IgD-negative memory B cell (primary cell): ENCODE results near the gene RPRM. TPM values are rescaled to one million over a fixed set of nuclear protein-coding genes. Genes with fewer than 3 reads are reported as not detected.
"Not testable (repeated sequence)": the region's sequence is repeated elsewhere in the genome, so short reads cannot be mapped to it uniquely, and the experiment has no call there.

Experiments
- H3K27ac Mint-ChIP-seq, 3 donors: one replicate each; pipeline ENCODE4 v1.8.0; 2020 to 2022; ENCODE audit warnings: mild to moderate bottlenecking in 3 of 3, mixed read lengths in 3 of 3, moderate library complexity in 1 of 3
- H3K27me3 Mint-ChIP-seq: one replicate; pipeline ENCODE4 v1.8.0; 2021; ENCODE audit warnings: mixed read lengths
- H3K36me3 Mint-ChIP-seq: one replicate; pipeline ENCODE4 v1.8.0; 2020; ENCODE audit warnings: mild to moderate bottlenecking, mixed read lengths
- H3K4me1 Mint-ChIP-seq, 3 donors: one replicate each; pipeline ENCODE4 v1.8.0; 2020 to 2022; ENCODE audit warnings: mixed read lengths in 3 of 3, mild to moderate bottlenecking in 1 of 3
- H3K4me3 Mint-ChIP-seq, 4 donors: one replicate each; pipeline ENCODE4 v1.8.0; 2020 to 2022; ENCODE audit warnings: mild to moderate bottlenecking in 4 of 4, mixed read lengths in 4 of 4, moderate library complexity in 3 of 4
- H3K9me3 Mint-ChIP-seq, 3 donors: one replicate each; pipeline ENCODE4 v1.8.0; 2020 to 2021; ENCODE audit warnings: mixed read lengths in 3 of 3, mild to moderate bottlenecking in 1 of 3
- polyA plus RNA-seq: library from polyadenylated mRNA; unstranded; fragments of 300-500 nt; fragmentation: Illumina TruSeq; gene quantifications from one replicate; pipeline ENCODE4 v1.2.3, GENCODE V29; 2021

Gene RPRM
- not detected for polyA plus RNA-seq

DNA sequence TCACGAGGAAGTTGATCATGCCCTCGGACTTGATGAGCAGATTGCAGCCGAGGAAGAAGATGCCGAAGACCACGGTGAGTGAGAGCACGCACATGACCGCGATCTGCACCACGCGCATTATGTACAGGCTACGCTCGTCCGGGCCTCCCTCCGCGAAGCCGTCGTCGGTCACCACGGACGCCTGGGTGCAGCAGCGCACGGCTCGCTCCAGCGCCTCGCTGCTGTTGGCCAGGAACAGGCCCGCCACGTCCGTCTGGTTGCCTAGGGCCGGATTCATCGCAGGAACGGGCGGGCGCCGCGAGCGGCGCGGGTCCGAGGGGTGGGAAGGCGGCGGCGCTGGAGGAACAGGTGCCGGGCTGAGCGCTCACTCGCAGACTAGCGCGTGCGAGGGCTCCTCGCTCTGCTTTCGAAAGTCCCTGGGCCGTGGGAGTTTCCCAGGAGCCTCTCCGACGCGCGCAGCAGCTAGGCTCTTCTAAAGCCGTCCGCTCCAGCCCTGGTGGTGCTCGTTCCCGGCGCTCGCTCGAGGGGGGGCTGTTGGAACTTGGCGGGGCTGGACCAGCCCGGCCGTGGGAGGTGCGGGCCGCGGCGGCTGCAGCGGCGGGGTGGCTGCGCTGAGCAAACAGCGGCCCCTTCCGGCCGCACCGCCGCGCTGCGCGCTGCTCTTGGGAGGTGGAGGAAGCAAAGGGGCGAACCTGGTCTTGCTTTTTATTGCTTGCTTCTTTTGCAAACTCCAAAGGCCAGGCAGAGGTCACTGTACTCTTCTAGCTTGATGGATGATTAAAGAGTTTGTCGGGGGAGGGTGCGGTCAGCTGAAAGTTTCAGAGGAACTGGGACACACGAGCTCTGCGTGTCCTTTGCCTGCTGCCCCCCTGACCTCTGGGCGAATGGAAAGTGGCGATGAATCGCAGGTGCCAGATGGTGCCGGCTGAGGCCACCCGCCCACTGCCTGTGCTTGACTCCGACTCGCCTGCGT is at the start of gene RPRM:
RPRM (minus strand) TSS at position 474 of the 973 bp plus-strand sequence; CDS start at position 277, 197 bp downstream.
- Mint-ChIP-seq H3K9me3 (no peaks in the 10 kb centered on the region), H3K36me3 (no peaks in the 10 kb centered on the region), H3K27me3 (peaks cover 47% of the 10 kb centered on the region), H3K27ac (peak within 1 kb of the TSS in 2 of 3 donors; percentile 22 to 29), H3K4me3 (peak within 1 kb of the TSS; percentile 41 to 87 (median 58)), H3K4me1 (peaks cover 6 to 10% (median 6%) of the 10 kb centered on the region in 3 donors)

DNA sequence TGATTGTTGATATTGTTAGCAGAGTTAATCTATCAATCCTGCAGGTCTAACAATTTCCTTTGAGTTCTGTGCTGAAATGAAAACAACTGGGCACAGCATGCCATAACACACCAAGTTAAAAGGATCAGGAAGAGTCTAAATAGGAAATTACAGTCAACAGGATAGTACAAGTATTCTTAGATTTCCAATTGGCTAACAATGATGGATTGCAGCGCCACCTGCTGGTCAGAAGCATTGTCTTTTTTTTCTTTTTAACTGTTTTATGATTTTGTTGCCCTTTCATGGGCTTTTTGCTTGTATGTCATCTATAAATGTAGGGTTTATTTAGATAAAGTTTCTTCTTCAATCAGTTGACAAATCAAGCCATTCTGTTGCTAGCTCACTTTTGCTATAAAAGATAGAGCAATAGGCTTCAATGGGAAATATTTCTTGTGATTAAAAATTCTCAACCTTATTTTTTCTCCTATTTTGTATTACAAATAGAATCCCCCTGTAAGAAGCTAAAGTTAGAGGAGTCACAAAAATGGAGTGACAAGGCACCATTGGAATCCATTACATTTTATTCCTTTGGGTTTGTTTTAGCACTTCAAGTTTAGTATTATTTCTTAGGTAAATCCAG is 40.8 kb upstream of the RPRM start:
- Mint-ChIP-seq H3K4me3 (no peak overlapping the region), H3K4me1 (no peaks in the 10 kb centered on the region), H3K27ac (no peak overlapping the region), H3K36me3 (no peaks in the 10 kb centered on the region), H3K9me3 (no peaks in the 10 kb centered on the region), H3K27me3 (no peaks in the 10 kb centered on the region)

DNA sequence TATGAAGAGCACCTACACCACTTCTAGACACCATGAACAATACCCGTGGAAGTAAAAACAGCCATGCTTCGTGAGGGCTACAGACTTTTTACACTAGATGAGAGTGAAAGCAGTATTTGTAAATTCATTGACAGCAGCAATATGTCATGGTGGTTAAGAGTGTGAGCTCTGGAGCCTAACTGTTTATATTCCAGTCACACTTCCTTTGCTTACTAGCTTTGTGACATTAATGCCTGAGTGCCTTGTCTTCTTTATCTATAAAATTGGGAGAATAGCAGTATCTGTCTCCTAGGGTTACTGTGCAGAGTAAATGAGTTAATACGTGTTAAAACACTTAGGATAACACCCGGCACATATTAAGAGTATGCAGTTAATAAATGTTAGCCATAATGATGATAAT is 33.8 kb upstream of the RPRM start:
- peaks cover 1% of the 10 kb centered on the region for H3K27me3 Mint-ChIP-seq
- no peak overlapping the region for H3K27ac Mint-ChIP-seq
- no peak overlapping the region for H3K4me3 Mint-ChIP-seq
- H3K36me3 Mint-ChIP-seq: peaks cover 2% of the 10 kb centered on the region
- H3K9me3 Mint-ChIP-seq: peaks cover 2 to 9% (median 4%) of the 10 kb centered on the region in 3 donors
- peaks cover 0 to 3% (median 0%) of the 10 kb centered on the region in 3 donors for H3K4me1 Mint-ChIP-seq

DNA sequence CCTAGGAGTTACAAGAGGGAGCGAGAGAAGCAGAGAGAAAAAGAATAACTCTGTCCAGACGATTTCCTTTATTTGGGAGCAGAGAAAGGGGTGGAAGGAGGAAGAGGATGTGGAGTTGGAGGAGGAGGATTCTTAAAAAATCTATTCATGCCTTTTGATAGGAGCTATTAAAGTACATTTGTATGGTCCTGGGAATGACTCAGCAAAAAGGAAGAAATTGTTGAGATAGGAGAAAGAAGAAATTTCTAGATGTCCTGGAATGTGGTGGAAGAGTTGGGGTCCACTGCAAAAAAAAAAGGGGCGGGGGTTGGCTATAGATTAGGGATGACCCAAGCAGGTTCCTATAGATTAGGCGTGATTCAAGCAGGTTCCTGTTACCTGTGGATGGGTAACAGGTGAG is 32.4 kb upstream of the RPRM start:
- Mint-ChIP-seq H3K36me3 (peaks cover 2% of the 10 kb centered on the region), H3K27ac (no peak overlapping the region), H3K4me3 (no peak overlapping the region), H3K4me1 (peaks cover 0 to 3% (median 0%) of the 10 kb centered on the region in 3 donors), H3K9me3 (peaks cover 3 to 18% (median 14%) of the 10 kb centered on the region in 3 donors), H3K27me3 (peaks cover 1% of the 10 kb centered on the region)

DNA sequence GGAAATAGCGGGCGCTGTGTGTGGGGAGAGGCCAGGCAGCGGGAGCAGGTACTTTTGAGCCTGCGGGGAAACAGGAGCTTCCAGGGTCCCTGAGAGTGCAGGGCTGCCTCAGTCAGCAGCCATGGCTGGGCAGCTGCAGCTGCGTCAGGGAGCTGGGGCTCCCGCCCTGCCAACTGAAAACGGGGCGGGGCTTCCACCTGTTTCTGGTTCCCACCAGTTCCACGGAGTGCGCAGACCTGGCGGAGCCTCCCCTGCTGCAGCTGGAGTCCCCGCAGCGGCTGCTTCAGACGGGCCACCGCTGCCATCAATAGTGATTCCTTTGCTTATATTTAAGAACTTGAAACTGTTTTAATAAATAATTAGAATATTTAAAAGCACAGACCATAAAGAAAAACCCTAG is 30.6 kb upstream of the RPRM start:
- Mint-ChIP-seq H3K36me3 (peaks cover 2% of the 10 kb centered on the region), H3K27ac (no peak overlapping the region), H3K27me3 (peaks cover 1% of the 10 kb centered on the region), H3K4me3 (peak overlapping the region in 2 of 4 donors; percentile 53 to 56), H3K9me3 (peaks cover 5 to 18% (median 14%) of the 10 kb centered on the region in 3 donors), H3K4me1 (peaks cover 0 to 3% (median 0%) of the 10 kb centered on the region in 3 donors)

DNA sequence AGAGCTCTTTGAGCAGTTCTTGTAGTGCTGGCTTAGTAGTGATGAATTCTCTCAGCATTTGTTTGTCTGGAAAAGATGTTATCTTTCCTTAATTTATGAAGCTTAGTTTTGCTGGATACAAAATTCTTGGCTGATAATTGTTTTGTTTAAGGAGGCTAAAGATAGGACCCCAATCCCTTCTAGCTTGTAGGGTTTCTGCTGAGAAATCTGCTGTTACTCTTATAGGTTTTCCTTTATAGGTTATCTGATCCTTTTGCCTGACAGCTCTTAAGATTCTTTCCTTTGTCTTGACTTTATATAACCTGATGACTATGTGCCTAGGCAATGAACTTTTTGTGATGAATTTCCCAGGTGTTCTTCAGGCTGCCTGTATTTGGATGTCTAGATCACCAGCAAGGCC is 27.9 kb upstream of the RPRM start:
- not testable (repeated sequence) for H3K27me3 Mint-ChIP-seq, H3K4me3 Mint-ChIP-seq, H3K36me3 Mint-ChIP-seq, H3K4me1 Mint-ChIP-seq, H3K27ac Mint-ChIP-seq
- H3K9me3 Mint-ChIP-seq: peaks cover 5 to 14% (median 14%) of the 10 kb centered on the region in 3 donors

DNA sequence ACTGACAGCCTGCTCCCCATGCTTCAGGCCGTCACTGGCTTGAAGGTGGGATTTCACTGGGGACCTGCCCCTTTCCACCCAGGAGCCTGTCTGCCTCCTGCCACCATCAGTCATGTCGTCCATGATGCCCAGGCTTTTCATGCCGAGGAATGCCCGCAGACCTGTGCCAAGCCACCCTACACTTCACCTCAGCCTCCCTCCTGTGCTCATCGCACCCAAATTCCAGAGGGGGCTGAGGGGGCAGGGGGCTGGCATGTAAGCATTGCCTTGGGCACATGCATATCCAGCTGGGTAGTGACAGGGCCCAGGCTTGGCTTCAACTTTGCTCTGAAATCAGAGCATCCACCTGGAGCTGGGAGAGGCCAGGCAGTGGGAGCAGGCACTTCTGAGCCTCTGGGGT is 20.9 kb upstream of the RPRM start:
- no peaks in the 10 kb centered on the region for H3K4me1 Mint-ChIP-seq
- no peaks in the 10 kb centered on the region for H3K36me3 Mint-ChIP-seq

DNA sequence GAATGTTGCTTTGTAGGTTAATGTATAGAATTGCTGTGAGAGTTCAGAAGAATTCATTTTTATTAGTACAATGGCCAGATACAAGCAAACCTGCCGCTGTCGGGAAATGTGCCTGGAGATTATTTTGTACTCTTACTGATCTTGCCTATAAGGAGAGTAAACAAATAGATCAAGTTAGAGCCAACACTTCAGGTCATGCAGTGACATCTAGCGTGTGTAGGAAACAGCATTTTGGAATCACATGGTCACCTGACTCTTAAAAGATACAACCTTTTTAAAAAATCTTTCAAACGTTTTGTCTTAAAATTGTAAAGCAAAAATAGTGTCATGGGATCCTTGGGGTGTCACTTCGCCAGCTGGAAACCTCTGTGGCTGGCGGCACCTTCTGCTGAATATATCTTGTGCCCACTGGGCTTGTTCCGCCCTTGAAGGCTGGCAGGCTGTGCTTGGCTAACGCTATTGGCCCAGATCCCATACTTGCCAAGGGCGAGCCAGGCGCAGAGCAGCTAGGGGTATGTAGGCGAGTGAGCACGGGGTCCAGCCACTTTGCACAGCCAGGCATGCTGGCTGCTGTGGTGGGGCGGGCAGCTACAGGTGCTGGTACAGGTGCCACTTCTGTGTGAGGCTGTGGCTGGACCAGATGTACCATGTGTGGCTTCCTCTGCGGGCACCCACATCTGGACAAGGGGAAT is 19.5 kb upstream of the RPRM start:
- Mint-ChIP-seq H3K27me3 (no peaks in the 10 kb centered on the region), H3K4me3 (no peak overlapping the region), H3K4me1 (no peaks in the 10 kb centered on the region), H3K27ac (no peak overlapping the region), H3K36me3 (no peaks in the 10 kb centered on the region), H3K9me3 (peaks cover 0 to 2% (median 0%) of the 10 kb centered on the region in 3 donors)

More for the DNA sequence above, 20.9 kb upstream of the RPRM start:
- no peak overlapping the region for H3K4me3 Mint-ChIP-seq
- H3K27ac Mint-ChIP-seq: peak overlapping the region in 1 of 3 donors; percentile 64
- H3K27me3 Mint-ChIP-seq: no peaks in the 10 kb centered on the region
- peaks cover 0 to 2% (median 2%) of the 10 kb centered on the region in 3 donors for H3K9me3 Mint-ChIP-seq

DNA sequence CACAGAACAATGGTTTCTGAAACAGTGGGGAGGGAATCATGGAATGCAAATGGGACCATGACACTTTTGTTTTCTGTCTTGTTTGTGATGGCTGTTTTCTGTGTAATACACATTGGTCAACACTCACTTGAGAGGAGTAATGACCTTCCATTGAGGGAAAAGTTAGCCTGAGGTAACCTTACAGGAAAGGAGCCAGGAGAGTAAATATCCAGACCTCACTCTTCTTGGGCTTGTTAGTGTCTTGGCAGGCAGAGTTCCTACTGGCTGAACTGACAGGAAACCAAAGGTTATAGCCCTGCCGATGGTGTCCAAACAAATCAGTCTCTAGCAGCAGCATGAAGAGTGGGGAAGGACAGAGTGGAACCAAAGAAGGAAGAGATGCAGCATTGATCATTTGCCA is 17.2 kb upstream of the RPRM start:
- H3K4me1 Mint-ChIP-seq: no peaks in the 10 kb centered on the region
- H3K36me3 Mint-ChIP-seq: no peaks in the 10 kb centered on the region
- H3K27me3 Mint-ChIP-seq: no peaks in the 10 kb centered on the region
- H3K9me3 Mint-ChIP-seq: peaks cover 0 to 2% (median 0%) of the 10 kb centered on the region in 3 donors
- no peak overlapping the region for H3K4me3 Mint-ChIP-seq
- H3K27ac Mint-ChIP-seq: no peak overlapping the region

DNA sequence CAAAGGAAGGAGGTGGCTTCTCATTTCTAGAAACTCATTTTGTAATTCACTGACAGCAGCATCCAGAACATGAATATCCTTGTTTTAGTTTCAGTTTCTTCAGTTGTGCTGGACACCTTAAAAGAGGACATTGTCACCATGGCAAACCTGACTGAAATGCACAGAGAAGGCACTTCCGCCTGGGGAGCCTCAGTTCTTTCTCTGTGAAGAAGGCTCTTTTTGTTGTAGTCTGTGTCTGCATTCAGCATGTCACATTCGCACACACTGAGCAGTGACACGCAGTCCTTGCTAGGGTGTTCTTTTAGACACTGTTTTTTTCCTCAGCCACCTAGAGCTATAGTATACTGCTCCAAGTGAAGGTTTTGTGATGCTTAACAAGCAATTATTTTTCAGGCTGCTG is 9.5 kb upstream of the RPRM start:
- no peak overlapping the region for H3K27ac Mint-ChIP-seq
- no peaks in the 10 kb centered on the region for H3K9me3 Mint-ChIP-seq
- H3K4me3 Mint-ChIP-seq: no peak overlapping the region
- no peaks in the 10 kb centered on the region for H3K4me1 Mint-ChIP-seq
- H3K27me3 Mint-ChIP-seq: peaks cover 4% of the 10 kb centered on the region
- H3K36me3 Mint-ChIP-seq: no peaks in the 10 kb centered on the region

DNA sequence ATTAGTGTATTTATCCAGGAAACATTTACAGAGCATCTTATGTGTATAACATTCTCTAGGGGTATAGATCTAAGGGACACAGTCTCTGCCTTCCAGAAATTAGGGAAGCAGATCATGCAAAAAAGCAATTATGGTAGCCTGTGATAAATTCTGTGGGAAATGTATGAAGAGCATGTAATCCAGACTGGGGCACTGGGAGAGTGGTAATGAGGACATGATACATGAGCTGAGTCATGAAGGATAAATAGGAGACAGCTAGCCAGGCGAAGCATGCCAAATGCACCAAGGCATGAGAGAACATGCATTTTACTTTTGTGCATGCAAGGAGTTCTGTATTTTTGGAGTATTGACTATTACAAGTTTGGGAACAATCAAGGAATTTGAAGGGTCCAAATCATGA is 8.9 kb upstream of the RPRM start:
- H3K4me1 Mint-ChIP-seq: no peaks in the 10 kb centered on the region
- no peak overlapping the region for H3K4me3 Mint-ChIP-seq
- no peak overlapping the region for H3K27ac Mint-ChIP-seq
- H3K9me3 Mint-ChIP-seq: no peaks in the 10 kb centered on the region
- H3K27me3 Mint-ChIP-seq: peaks cover 4% of the 10 kb centered on the region
- no peaks in the 10 kb centered on the region for H3K36me3 Mint-ChIP-seq

DNA sequence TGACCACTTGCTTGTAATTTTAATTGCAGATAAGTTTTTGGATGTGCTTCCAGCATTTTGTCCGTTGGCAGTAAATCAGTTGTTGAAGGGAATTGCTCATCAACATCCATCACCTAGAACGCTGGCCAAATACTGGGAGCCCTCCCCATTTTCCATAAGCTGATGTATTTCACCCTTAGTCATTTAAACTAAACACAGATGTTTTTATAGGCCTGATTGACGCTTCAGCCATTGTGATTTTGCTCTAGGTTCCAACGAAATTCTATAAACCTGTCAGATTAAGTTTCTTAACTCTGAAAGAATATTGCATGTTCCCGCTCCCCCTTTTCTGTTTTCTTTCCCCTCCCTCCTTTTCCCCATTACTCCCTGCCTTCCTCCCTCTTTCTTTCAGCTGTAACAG is 1.0 kb upstream of the RPRM start:
- H3K9me3 Mint-ChIP-seq: no peaks in the 10 kb centered on the region
- no peaks in the 10 kb centered on the region for H3K36me3 Mint-ChIP-seq
- peaks cover 45% of the 10 kb centered on the region for H3K27me3 Mint-ChIP-seq
- H3K4me3 Mint-ChIP-seq: peak overlapping the region in 3 of 4 donors; percentile 52 to 68 (median 65)
- peaks cover 6 to 10% (median 6%) of the 10 kb centered on the region in 3 donors for H3K4me1 Mint-ChIP-seq
- no peak overlapping the region for H3K27ac Mint-ChIP-seq

DNA sequence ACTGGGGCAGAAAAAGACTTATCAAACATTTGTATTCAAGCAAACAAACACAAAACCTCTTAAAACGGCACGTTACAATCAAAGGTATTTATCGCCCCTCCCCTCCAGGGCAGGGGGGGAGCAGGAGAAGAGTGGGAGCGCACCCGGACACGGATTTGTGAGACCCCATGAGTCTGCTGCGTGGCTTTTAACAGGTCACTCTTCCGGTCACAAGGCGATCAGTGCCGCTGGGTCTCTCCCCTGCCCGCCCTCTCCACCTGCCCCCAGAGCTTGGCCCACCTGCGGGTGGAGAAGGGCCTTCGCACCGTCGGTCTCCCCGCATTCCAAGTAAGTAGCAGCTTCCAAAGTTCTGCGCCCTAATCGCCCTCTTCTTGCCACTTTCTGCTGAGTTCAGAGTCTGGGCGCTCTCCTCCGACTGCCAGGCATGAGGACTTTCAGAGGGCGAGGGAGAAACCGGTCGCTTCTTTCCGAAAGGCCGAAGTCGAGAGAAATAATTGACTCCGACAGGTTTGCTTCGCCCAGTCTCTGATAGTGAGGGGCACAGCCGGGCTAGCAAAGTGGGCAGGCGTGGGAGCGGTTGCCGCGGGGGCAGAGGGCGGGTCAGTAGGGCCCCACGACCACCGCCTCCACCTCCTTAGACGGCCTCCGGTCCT is 800 bp downstream of the RPRM start:
- Mint-ChIP-seq H3K36me3 (no peaks in the 10 kb centered on the region), H3K9me3 (no peaks in the 10 kb centered on the region), H3K27ac (peak overlapping the region in 1 of 3 donors; percentile 29), H3K4me1 (peaks cover 6 to 10% (median 6%) of the 10 kb centered on the region in 3 donors), H3K4me3 (peak overlapping the region; percentile 41 to 80 (median 58)), H3K27me3 (peaks cover 50% of the 10 kb centered on the region)

DNA sequence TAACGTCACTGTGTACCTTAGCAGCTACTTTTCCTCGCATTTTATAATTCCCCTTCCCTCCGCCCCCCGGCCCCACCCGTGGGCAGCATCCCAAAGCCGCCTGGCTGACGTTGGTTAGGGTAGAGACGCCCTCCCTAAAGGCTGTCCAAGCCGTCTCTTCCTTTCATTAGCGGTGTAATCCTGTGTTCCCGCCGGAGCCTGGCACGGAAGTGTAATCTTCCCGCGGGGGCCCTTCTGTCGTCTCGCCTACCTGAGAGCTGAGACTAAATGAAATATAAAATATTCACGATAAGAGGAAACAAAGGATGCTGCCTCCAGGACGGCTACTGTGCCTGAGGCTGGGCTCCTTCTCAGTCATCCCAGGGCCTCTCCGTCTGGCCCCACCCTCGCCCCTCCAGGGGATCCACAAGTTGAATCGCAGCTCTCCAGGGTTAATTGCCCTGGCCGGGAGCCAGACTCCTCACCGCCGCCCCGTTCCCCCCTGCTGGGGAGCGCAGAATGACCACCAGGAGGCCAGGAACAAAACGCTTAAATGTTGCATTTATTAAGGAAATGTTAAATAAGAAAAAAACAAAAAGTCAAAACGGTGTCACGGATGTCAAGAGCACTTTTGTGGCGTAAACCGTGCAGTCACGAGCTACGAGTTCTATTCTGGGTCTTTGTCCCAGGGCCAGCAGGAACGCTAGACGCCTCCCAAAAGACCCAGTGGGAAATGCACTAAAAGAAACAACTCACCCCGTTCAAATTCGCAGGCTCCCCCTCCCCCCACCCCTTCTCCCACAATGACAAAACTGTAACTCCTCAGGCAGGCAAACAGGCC is 1.5 kb downstream of the RPRM start:
- Mint-ChIP-seq H3K27ac (no peak overlapping the region), H3K27me3 (peaks cover 50% of the 10 kb centered on the region), H3K4me3 (peak overlapping the region in 3 of 4 donors; percentile 22 to 80 (median 41)), H3K36me3 (no peaks in the 10 kb centered on the region), H3K4me1 (peaks cover 6 to 10% (median 6%) of the 10 kb centered on the region in 3 donors), H3K9me3 (no peaks in the 10 kb centered on the region)
